K562 (cell line): ENCODE data around the gene SPRED2. TPM values are rescaled to one million over a fixed set of nuclear protein-coding genes. Genes with fewer than 3 reads are reported as not detected.
A peak's percentile ranks its signal among the peaks of the same experiment; 100 is the strongest.

Experiments used
- CBFA2T3 ChIP-seq: fragments of 450-650 bp; IDR thresholded peaks from 2 replicates; pipeline ENCODE4 v1.6.1; 2017
- CTBP1 ChIP-seq: fragments of 450-650 bp; IDR thresholded peaks from 2 replicates; pipeline ENCODE4 v1.6.1; 2016; ENCODE audit warnings: borderline replicate concordance
- DPF2 ChIP-seq: fragments of 450-650 bp; IDR thresholded peaks from 2 replicates; pipeline ENCODE4 v1.6.1; 2016
- EP400 ChIP-seq: fragments of 450-650 bp; IDR thresholded peaks from 2 replicates; pipeline ENCODE4 v1.6.1; 2017; ENCODE audit warnings: antibody characterized with exemption, mild to moderate bottlenecking, moderate library complexity
- ETS2 ChIP-seq: IDR thresholded peaks from 2 replicates; pipeline ENCODE4 v1.6.1; 2016; ENCODE audit warnings: borderline replicate concordance, missing genetic modification characterization, mild to moderate bottlenecking, moderate library complexity, missing compliant biosample characterization; ENCODE audit not compliant: poor library complexity, severe bottlenecking
- ETV5 ChIP-seq: sonication (generic); formaldehyde crosslinking; IDR thresholded peaks from 2 replicates; pipeline ENCODE4 v1.4.0; 2020; ENCODE audit warnings: low read depth, mild to moderate bottlenecking, missing genetic modification reagents
- FIP1L1 ChIP-seq: fragments of 200-400 bp; formaldehyde crosslinking; IDR thresholded peaks from 2 replicates; pipeline ENCODE4 v1.6.1; 2018; ENCODE audit warnings: mild to moderate bottlenecking, low read depth, low read length; ENCODE audit not compliant: poor library complexity, severe bottlenecking
- KDM1A ChIP-seq, 2 experiments: fragments of 450-650 bp; IDR thresholded peaks; 2 replicates each; pipeline ENCODE4 v1.6.1; 2016; ENCODE audit warnings: mild to moderate bottlenecking in 2 of 2
- KDM5B ChIP-seq: fragments of 200-600 bp; sonication (generic); IDR thresholded peaks from 2 replicates; pipeline ENCODE4 v1.6.1; 2012; ENCODE audit warnings: low read depth, mild to moderate bottlenecking, moderate library complexity, low read length, control low read depth, inconsistent platforms; ENCODE audit not compliant: insufficient replicate concordance
- NCOR1 ChIP-seq: fragments of 450-650 bp; IDR thresholded peaks from 2 replicates; pipeline ENCODE4 v1.6.1; 2016; ENCODE audit warnings: mild to moderate bottlenecking, moderate library complexity
- NEUROD1 ChIP-seq: fragments of 150-350 bp; IDR thresholded peaks from 2 replicates; pipeline ENCODE4 v1.6.1; 2014; ENCODE audit warnings: borderline replicate concordance, low read length, low read depth; ENCODE audit not compliant: partially characterized antibody
- RBM22 ChIP-seq: fragments of 200-400 bp; formaldehyde crosslinking; IDR thresholded peaks from 2 replicates; pipeline ENCODE4 v1.6.1; 2018; ENCODE audit warnings: low read length, low read depth; ENCODE audit not compliant: poor library complexity, severe bottlenecking
- RCOR1 ChIP-seq, 2 experiments: IDR thresholded peaks; 2 replicates each; pipeline ENCODE4 v1.6.1; 2012; ENCODE audit warnings: low read depth in 2 of 2, low read length in 2 of 2, borderline replicate concordance in 1 of 2, improper control_type of control experiment in 1 of 2
- SAP30 ChIP-seq: fragments of 200-600 bp; sonication (generic); IDR thresholded peaks from 2 replicates; pipeline ENCODE4 v1.6.1; 2012; ENCODE audit warnings: borderline replicate concordance, low read depth, mild to moderate bottlenecking, moderate library complexity, low read length, control low read depth, inconsistent platforms; ENCODE audit not compliant: insufficient read depth, poor library complexity, severe bottlenecking
- SMARCE1 ChIP-seq: fragments of 450-650 bp; IDR thresholded peaks from 2 replicates; pipeline ENCODE4 v1.7.1; 2016; ENCODE audit warnings: mild to moderate bottlenecking
- SRF ChIP-seq, 2 experiments: fragments of 250-450, 450-650 bp in 1 of 2; sonication (Bioruptor Pico) in 1 of 2; sonication (generic) in 1 of 2; formaldehyde crosslinking; IDR thresholded peaks; 2 replicates each; pipeline versions ENCODE4 v1.5.0 to v1.5.1; 2020 to 2022; ENCODE audit warnings: mild to moderate bottlenecking in 1 of 2, missing genetic modification reagents in 1 of 2
- TAF9B ChIP-seq: fragments of 450-650 bp; IDR thresholded peaks from 2 replicates; pipeline ENCODE4 v1.6.1; 2018; ENCODE audit warnings: mild to moderate bottlenecking; ENCODE audit not compliant: partially characterized antibody
- ZNF133 ChIP-seq: fragments of 250-450 bp; sonication (Bioruptor Pico); IDR thresholded peaks from 2 replicates; pipeline ENCODE4 v1.4.0; 2020; ENCODE audit warnings: mild to moderate bottlenecking
- ZNF3 ChIP-seq: fragments of 250-450 bp; sonication (Bioruptor Pico); IDR thresholded peaks from 2 replicates; pipeline ENCODE4 v1.5.0; 2021; ENCODE audit warnings: mild to moderate bottlenecking, moderate library complexity
- ZNF699 ChIP-seq: fragments of 250-450 bp; sonication (Bioruptor Pico); IDR thresholded peaks from 2 replicates; pipeline ENCODE4 v1.8.0; 2021; ENCODE audit warnings: mild to moderate bottlenecking, moderate library complexity; ENCODE audit not compliant: insufficient replicate concordance
- polyA plus RNA-seq, 8 experiments: library from polyadenylated mRNA; depleted of rRNA in 4 of 8; stranded (reverse) in 5 of 8; unstranded in 3 of 8; fragments of >200 nt; fragmentation: Nextera tagmentation in 2 of 8; fragmentation: Illumina TruSeq in 1 of 8; extraction: Ambion mirVana in 2 of 8; extraction: Trizol in 1 of 8; gene quantifications; 2 replicates each; pipeline versions ENCODE4 v1.2.1 to v1.2.3, GENCODE V29; 2011 to 2014; ENCODE audit warnings: inconsistent platforms in 1 of 8, missing spikeins in 1 of 8
- total RNA-seq, 7 experiments: library from RNA; depleted of rRNA in 6 of 7; stranded (reverse); fragments of >200 nt in 6 of 7; fragmentation: Illumina TruSeq in 2 of 7; extraction: Trizol in 2 of 7; gene quantifications; 2 replicates each; pipeline versions ENCODE4 v1.2.1 to v1.2.3, GENCODE V29; 2011 to 2021; ENCODE audit warnings: low replicate concordance in 1 of 7
- TF ChIP-seq, protein P1 (sequence below), 2 experiments: fragments of 250-450 bp in 1 of 2; fragments of 450-650 bp in 1 of 2; sonication (Bioruptor Pico) in 1 of 2; IDR thresholded peaks; 2 replicates each; pipeline versions ENCODE4 v1.6.1 to v1.8.0; 2016 to 2021; ENCODE audit warnings: mild to moderate bottlenecking in 2 of 2, moderate library complexity in 2 of 2, missing compliant biosample characterization in 1 of 2, missing genetic modification characterization in 1 of 2
- TF ChIP-seq, protein P2 (sequence below), 2 experiments: fragments of 450-650 bp in 1 of 2; sonication (generic) in 1 of 2; formaldehyde crosslinking in 1 of 2; IDR thresholded peaks in 1 of 2; conservative IDR thresholded peaks in 1 of 2; 2 replicates each; pipeline versions ENCODE4 v1.6.1 to v1.8.1; 2016 to 2023; ENCODE audit warnings: mild to moderate bottlenecking in 2 of 2, moderate library complexity in 2 of 2, inconsistent platforms in 1 of 2, missing genetic modification reagents in 1 of 2
- TF ChIP-seq, protein P3 (sequence below), 3 experiments: IDR thresholded peaks in 2 of 3; conservative IDR thresholded peaks in 1 of 3; 2 replicates each; pipeline ENCODE4 v1.5.1; 2011 to 2012; ENCODE audit warnings: low read length in 3 of 3, mild to moderate bottlenecking in 3 of 3, control low read depth in 2 of 3, improper control_type of control experiment in 1 of 3, inconsistent platforms in 1 of 3, low read depth in 1 of 3, mixed read lengths in 1 of 3, moderate library complexity in 1 of 3; ENCODE audit not compliant: insufficient read depth in 2 of 3

Gene SPRED2
- total and polyA plus RNA-seq, 9 of the 15 experiments (the other 6 are each of a cell fraction or from before 2014, with no cell fraction given), result 4.6 to 50.8 (median 14.1) TPM

DNA sequence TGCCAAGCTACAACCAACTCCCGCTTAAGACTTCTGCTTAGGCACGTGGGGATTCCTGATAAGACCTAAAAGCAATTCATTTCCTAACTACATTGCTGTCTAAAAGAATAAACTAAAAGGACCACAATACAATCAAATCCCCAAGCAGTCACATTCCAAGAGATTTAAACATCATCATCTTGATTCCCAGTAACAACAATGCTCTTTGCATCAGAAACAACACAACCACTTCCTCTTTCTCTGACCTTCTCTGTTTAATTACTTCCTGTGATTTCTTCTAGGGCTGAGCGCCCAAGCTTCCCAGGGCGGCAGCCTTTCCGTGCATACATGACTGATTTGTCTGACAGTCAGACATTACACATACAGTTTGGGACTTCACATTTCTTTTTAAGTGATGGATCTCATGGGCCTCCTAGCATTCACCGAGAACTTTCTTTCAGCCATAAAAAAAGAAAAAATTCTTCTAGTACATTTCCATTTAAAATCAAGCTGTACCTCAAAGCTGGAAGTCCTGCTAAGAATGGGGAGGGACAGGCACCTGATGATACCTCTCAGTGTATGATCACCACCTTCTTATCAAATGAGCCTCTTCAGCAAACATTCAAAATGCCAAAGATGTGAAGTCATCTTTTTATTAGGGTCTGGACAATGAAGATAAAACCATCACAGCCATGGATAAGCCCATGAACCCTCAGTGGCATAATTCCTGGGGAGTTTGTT is 11.5 kb downstream of the SPRED2 start (continued):
- no peak for TF ChIP-seq RBM22
- TF ChIP-seq, protein P1, sequence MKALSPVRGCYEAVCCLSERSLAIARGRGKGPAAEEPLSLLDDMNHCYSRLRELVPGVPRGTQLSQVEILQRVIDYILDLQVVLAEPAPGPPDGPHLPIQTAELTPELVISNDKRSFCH (CRISPR knock-in tag; IDR thresholded peaks at IDR 0.05), result no peak
- TF ChIP-seq, protein P1 (tag; IDR thresholded peaks at IDR 0.05), result peak; percentile 19; the same call in 1 of the 2 replicates
- no peak for TF ChIP-seq SAP30
- no peak for TF ChIP-seq KDM5B
- TF ChIP-seq SRF (CRISPR knock-in tag; IDR thresholded peaks at IDR 0.05), result peak in 1 of 2 experiments; percentile 96; a peak in 1 of 4 replicates
- TF ChIP-seq, protein P2, sequence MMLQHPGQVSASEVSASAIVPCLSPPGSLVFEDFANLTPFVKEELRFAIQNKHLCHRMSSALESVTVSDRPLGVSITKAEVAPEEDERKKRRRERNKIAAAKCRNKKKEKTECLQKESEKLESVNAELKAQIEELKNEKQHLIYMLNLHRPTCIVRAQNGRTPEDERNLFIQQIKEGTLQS (IDR thresholded peaks at IDR 0.05), result peak; percentile 77
- TF ChIP-seq, protein P2 (CRISPR knock-in tag; conservative IDR thresholded peaks at IDR 0.05), result no peak
- TF ChIP-seq RCOR1 (IDR thresholded peaks at IDR 0.05; ENCODE audit: borderline replicate concordance in 1 of 2, low read depth in 2 of 2, low read length in 2 of 2), result peak; percentile 79 to 94
- TF ChIP-seq CTBP1, result peak; percentile 56; the same call in 1 of the 2 replicates
- no peak for TF ChIP-seq ZNF3 (CRISPR knock-in tag)
- TF ChIP-seq ZNF699 (CRISPR knock-in tag), result no peak
- 0 out of 2 replicates have a peak, but pooled peaks have one; percentile 33 for TF ChIP-seq EP400
- peak; percentile 65 for TF ChIP-seq CBFA2T3
- TF ChIP-seq DPF2, result peak; percentile 59
- peak; percentile 60; the same call in 1 of the 2 replicates for TF ChIP-seq SMARCE1
- TF ChIP-seq, protein P3, sequence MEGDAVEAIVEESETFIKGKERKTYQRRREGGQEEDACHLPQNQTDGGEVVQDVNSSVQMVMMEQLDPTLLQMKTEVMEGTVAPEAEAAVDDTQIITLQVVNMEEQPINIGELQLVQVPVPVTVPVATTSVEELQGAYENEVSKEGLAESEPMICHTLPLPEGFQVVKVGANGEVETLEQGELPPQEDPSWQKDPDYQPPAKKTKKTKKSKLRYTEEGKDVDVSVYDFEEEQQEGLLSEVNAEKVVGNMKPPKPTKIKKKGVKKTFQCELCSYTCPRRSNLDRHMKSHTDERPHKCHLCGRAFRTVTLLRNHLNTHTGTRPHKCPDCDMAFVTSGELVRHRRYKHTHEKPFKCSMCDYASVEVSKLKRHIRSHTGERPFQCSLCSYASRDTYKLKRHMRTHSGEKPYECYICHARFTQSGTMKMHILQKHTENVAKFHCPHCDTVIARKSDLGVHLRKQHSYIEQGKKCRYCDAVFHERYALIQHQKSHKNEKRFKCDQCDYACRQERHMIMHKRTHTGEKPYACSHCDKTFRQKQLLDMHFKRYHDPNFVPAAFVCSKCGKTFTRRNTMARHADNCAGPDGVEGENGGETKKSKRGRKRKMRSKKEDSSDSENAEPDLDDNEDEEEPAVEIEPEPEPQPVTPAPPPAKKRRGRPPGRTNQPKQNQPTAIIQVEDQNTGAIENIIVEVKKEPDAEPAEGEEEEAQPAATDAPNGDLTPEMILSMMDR (IDR thresholded peaks at IDR 0.05 in 2 of 3, conservative IDR thresholded peaks at IDR 0.05 in 1 of 3; ENCODE audit: insufficient read depth in 2 of 3, low read depth in 1 of 3, low read length in 3 of 3), result no peak
- TF ChIP-seq NEUROD1, result no peak
- no peak for TF ChIP-seq FIP1L1
- TF ChIP-seq NCOR1, result no peak; the same call in none of the 2 replicates
- no peak for TF ChIP-seq TAF9B
- no peak for TF ChIP-seq ETS2 (tag)
- TF ChIP-seq ZNF133 (CRISPR knock-in tag), result no peak
- TF ChIP-seq KDM1A (IDR thresholded peaks at IDR 0.05), result peak; percentile 92 to 95
- TF ChIP-seq ETV5, result no peak; the same call in 1 of the 2 replicates
